Suprapubic skin (tissue), 4 donors: ENCODE results near the gene TANK. TPM values are rescaled to one million over a fixed set of nuclear protein-coding genes. Genes with fewer than 3 reads are reported as not detected.

Experiments used
- DNase-seq, 2 donors: peaks; one replicate each; pipeline ENCODE4 v3.0.0-alpha.2; 2019; ENCODE audit warnings: low spot score in 2 of 2
- H3K27ac ChIP-seq: fragments of 200-600 bp; sonication (generic); one replicate; pipeline ENCODE4 v1.5.1; 2019
- H3K27me3 ChIP-seq: fragments of 200-600 bp; sonication (generic); one replicate; pipeline ENCODE4 v1.5.1; 2019
- H3K36me3 ChIP-seq: fragments of 200-600 bp; sonication (generic); one replicate; pipeline ENCODE4 v1.5.1; 2019
- H3K4me1 ChIP-seq: fragments of 200-600 bp; sonication (generic); one replicate; pipeline ENCODE4 v1.5.1; 2019
- H3K4me3 ChIP-seq: fragments of 200-600 bp; sonication (generic); one replicate; pipeline ENCODE4 v1.5.1; 2019; ENCODE audit warnings: mild to moderate bottlenecking
- H3K9me3 ChIP-seq: fragments of 200-600 bp; sonication (generic); one replicate; pipeline ENCODE4 v1.5.1; 2019
- EP300 ChIP-seq: sonication (generic); formaldehyde crosslinking; IDR thresholded peaks from one replicate; pipeline ENCODE4 v1.6.1; 2017; ENCODE audit warnings: antibody characterized with exemption
- POLR2A ChIP-seq, 2 donors: fragments of 450-650 bp; IDR thresholded peaks; one replicate each; pipeline ENCODE4 v1.6.1; 2017; ENCODE audit warnings: antibody characterized with exemption in 2 of 2, mild to moderate bottlenecking in 2 of 2, moderate library complexity in 2 of 2
- POLR2AphosphoS5 ChIP-seq, 3 donors: sonication (generic); formaldehyde crosslinking; IDR thresholded peaks; one replicate each; pipeline ENCODE4 v1.6.1; 2017; ENCODE audit warnings: antibody characterized with exemption in 3 of 3
- WGBS: methylation state at CpG from one replicate; pipeline ENCODE4 v1.1.5; 2018; 5-methylcytosine and 5-hydroxymethylcytosine counted together
- total RNA-seq, 4 donors: library from RNA; depleted of rRNA; stranded (reverse); fragments of >200 nt; gene quantifications; one replicate each; pipeline ENCODE4 v1.1.0, GENCODE V29; 2016
- TF ChIP-seq, protein P1 (sequence below), 2 donors: fragments of 200-600 bp in 1 of 2; fragments of 450-650 bp in 1 of 2; sonication (generic) in 1 of 2; IDR thresholded peaks; one replicate each; pipeline ENCODE4 v1.5.1; 2016 to 2019; ENCODE audit warnings: antibody characterized with exemption in 2 of 2, mild to moderate bottlenecking in 1 of 2, moderate library complexity in 1 of 2

The TANK gene
- total RNA-seq, 4 donors from 2014 or later: 68.5 to 116 (median 81.7) TPM

DNA sequence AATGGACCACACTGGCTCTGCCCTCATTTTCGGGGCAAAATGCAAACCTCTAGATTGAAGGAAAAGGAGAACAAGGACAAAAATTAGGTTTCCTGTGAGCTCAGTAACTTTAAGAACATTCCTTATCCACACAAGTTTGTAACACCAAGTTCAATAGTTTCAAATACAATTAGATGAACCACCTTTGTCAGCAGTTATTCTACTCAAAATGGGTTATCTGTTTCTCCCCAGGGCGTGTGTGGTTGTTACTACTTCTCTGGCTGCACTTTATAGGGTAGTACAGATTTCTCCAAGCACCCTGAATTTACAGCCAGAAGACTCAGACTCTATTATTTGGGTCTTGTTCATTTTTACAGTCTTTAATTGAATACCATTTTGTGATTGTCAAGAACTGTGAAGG is 45.0 kb upstream of the TANK start:
- Histone ChIP-seq H3K27ac (no peak overlapping the region), H3K36me3 (no peaks in the 10 kb centered on the region), H3K9me3 (no peaks in the 10 kb centered on the region), H3K27me3 (no peaks in the 10 kb centered on the region), H3K4me1 (peaks cover 7% of the 10 kb centered on the region), H3K4me3 (no peak overlapping the region)
- WGBS: 93% methylated on average over 2 of the region's 2 CpGs
- DNase-seq: no peak
- TF ChIP-seq, protein P1, sequence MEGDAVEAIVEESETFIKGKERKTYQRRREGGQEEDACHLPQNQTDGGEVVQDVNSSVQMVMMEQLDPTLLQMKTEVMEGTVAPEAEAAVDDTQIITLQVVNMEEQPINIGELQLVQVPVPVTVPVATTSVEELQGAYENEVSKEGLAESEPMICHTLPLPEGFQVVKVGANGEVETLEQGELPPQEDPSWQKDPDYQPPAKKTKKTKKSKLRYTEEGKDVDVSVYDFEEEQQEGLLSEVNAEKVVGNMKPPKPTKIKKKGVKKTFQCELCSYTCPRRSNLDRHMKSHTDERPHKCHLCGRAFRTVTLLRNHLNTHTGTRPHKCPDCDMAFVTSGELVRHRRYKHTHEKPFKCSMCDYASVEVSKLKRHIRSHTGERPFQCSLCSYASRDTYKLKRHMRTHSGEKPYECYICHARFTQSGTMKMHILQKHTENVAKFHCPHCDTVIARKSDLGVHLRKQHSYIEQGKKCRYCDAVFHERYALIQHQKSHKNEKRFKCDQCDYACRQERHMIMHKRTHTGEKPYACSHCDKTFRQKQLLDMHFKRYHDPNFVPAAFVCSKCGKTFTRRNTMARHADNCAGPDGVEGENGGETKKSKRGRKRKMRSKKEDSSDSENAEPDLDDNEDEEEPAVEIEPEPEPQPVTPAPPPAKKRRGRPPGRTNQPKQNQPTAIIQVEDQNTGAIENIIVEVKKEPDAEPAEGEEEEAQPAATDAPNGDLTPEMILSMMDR (IDR thresholded peaks at IDR 0.05): no peak
- TF ChIP-seq EP300: no peak
- no peak for TF ChIP-seq POLR2A (IDR thresholded peaks at IDR 0.05)
- TF ChIP-seq POLR2AphosphoS5 (IDR thresholded peaks at IDR 0.05): no peak

DNA sequence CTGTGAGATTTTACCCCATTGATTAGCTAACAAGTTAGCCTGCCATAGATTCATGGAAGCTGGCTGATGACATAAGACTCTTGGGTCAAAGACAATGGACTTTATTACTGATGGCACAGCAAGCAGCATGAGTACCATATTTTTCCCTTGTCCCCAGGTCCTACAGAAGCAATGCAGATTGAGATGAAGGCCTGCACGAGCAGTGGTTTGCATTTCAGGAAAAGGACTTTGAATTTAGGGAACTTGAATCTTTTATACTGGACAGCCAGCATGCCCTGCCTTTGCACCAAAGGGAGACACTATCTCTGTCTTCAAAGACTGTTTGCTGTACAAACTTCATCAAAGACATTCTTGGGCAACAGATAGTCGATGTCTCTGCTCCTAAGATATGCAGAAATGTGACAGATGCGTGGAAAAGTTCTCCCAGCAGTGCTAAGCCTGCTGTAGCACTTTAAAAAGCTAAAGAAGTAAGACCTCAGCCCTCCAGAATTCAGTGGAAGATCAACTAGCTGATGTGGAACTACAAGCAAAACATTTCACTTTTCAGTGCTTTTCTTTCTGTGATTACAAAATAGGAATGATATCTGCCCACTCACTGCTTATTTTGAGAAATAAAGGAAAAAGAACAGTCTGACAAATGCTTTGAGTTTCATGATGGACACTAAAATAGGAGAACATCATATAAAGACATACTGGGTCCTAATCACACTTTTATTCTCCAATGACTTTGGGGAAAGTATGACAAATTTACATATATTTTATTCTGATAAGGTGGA is 44.4 kb upstream of the TANK start:
- no peaks in the 10 kb centered on the region for H3K27me3 ChIP-seq
- no peak overlapping the region for H3K4me3 ChIP-seq
- TF ChIP-seq EP300: no peak
- no peak for TF ChIP-seq POLR2A (IDR thresholded peaks at IDR 0.05)
- TF ChIP-seq POLR2AphosphoS5 (IDR thresholded peaks at IDR 0.05): no peak
- TF ChIP-seq, protein P1 (IDR thresholded peaks at IDR 0.05): no peak
- DNase-seq: no peak
- H3K27ac ChIP-seq: no peak overlapping the region
- H3K4me1 ChIP-seq: peaks cover 7% of the 10 kb centered on the region
- no peaks in the 10 kb centered on the region for H3K9me3 ChIP-seq
- 68% methylated on average over 3 of the region's 3 CpGs for WGBS
- H3K36me3 ChIP-seq: no peaks in the 10 kb centered on the region

DNA sequence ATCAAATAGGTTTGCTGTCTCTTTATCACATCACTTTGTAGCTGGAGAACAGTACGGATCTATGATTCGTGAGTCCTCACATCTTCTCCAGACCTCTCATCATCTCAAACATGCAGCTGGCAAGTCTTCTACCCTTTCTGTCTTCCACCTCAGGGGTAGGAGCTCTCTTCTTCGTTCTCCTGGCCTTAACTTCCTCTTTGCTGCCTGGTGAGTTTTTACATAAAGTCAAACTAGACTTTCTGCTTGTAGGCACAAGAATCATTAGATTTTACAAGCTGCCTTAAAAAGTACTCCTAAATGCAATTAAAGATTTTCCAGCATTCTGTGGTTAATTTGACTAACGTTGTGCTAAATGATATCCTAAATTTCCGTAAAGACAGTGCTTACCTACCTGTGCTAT is 43.7 kb upstream of the TANK start:
- no peak for DNase-seq
- WGBS: 86% methylated on average over 5 of the region's 5 CpGs
- Histone ChIP-seq H3K27ac (no peak overlapping the region), H3K36me3 (no peaks in the 10 kb centered on the region), H3K27me3 (no peaks in the 10 kb centered on the region), H3K9me3 (no peaks in the 10 kb centered on the region), H3K4me1 (no peaks in the 10 kb centered on the region), H3K4me3 (no peak overlapping the region)
- no peak for TF ChIP-seq EP300
- TF ChIP-seq, protein P1 (IDR thresholded peaks at IDR 0.05): no peak
- TF ChIP-seq POLR2AphosphoS5 (IDR thresholded peaks at IDR 0.05): no peak
- no peak for TF ChIP-seq POLR2A (IDR thresholded peaks at IDR 0.05)

DNA sequence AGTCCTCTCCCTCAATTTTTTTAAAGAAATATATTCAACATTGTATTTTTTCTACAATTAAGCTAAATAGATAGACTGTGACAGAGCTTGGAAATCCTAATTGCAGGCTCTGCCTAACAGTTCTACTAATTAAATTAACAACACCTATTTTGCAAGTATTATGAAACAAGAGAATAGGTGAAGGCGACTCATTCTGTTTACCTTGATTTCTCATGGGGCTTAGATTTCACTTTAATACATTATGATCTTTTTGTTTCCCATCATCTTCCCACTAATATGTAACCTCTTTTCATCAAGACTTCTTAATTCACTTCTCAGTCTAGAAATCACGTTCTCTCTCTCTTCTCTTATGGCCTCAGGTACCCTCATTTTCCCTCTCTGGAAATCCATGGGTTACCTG is 42.7 kb upstream of the TANK start:
- DNase-seq: no peak
- H3K9me3 ChIP-seq: no peaks in the 10 kb centered on the region
- no peaks in the 10 kb centered on the region for H3K36me3 ChIP-seq
- H3K4me1 ChIP-seq: peaks cover under 1% of the 10 kb centered on the region
- H3K27ac ChIP-seq: no peak overlapping the region
- TF ChIP-seq EP300 (no peak), POLR2A (IDR thresholded peaks at IDR 0.05) (no peak), POLR2AphosphoS5 (IDR thresholded peaks at IDR 0.05) (no peak)
- TF ChIP-seq, protein P1 (IDR thresholded peaks at IDR 0.05): no peak
- WGBS: 92% methylated on average over 2 of the region's 2 CpGs
- H3K4me3 ChIP-seq: no peak overlapping the region
- no peaks in the 10 kb centered on the region for H3K27me3 ChIP-seq

DNA sequence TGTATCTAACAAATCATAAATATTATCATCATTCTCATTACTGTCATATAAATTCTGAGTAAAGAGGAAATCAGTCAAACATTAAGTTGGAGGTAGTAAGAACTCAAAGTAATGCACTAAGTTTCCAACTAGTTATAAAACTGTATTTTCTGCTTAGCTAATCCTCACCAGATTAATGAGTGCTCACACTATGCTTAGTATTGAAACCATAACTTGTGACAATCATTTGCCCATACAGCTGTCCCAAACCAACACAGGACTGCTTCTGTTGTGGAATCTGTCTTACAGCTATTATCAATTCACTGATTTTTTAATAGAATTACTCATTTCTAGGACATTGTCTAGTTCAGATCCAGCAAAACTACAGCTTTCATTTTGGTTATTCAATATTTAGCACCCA is 41.5 kb upstream of the TANK start:
- no peak for TF ChIP-seq POLR2AphosphoS5 (IDR thresholded peaks at IDR 0.05)
- no peak for TF ChIP-seq EP300
- TF ChIP-seq POLR2A (IDR thresholded peaks at IDR 0.05): no peak
- TF ChIP-seq, protein P1 (IDR thresholded peaks at IDR 0.05): no peak
- Histone ChIP-seq H3K36me3 (no peaks in the 10 kb centered on the region), H3K4me1 (peaks cover 13% of the 10 kb centered on the region), H3K9me3 (no peaks in the 10 kb centered on the region), H3K27ac (no peak overlapping the region), H3K27me3 (no peaks in the 10 kb centered on the region), H3K4me3 (no peak overlapping the region)
- no peak for DNase-seq
